ENCODE data around the gene JMJD1C.

DNA sequence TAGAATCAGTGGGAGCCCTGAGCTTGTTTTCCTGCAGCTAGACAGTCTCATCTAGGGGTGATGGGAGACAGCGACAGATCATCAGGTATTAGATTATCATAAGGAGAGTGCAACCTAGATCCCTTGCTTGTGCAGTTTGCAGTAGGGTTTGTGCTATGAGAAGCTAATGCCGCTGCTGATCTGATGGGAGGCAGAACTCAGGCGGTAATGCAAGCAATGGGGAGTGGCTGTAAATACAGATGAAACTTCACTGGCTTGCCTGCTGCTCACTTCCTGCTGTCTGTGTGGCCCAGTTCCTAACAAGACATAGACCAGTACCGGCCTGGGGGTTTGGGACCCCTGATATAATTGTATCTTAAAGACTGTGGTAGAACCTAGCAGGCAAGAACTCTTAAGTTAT is 315.0 kb downstream of the JMJD1C start:
- TF ChIP-seq, protein P1, sequence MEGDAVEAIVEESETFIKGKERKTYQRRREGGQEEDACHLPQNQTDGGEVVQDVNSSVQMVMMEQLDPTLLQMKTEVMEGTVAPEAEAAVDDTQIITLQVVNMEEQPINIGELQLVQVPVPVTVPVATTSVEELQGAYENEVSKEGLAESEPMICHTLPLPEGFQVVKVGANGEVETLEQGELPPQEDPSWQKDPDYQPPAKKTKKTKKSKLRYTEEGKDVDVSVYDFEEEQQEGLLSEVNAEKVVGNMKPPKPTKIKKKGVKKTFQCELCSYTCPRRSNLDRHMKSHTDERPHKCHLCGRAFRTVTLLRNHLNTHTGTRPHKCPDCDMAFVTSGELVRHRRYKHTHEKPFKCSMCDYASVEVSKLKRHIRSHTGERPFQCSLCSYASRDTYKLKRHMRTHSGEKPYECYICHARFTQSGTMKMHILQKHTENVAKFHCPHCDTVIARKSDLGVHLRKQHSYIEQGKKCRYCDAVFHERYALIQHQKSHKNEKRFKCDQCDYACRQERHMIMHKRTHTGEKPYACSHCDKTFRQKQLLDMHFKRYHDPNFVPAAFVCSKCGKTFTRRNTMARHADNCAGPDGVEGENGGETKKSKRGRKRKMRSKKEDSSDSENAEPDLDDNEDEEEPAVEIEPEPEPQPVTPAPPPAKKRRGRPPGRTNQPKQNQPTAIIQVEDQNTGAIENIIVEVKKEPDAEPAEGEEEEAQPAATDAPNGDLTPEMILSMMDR (IDR thresholded peaks at IDR 0.05; ENCODE audit: insufficient read depth, low read length, poor library complexity, severe bottlenecking) = no peak
- no peak for TF ChIP-seq EZH2phosphoT487 (conservative IDR thresholded peaks at IDR 0.05; ENCODE audit: low read length)

Measured in SU-DHL-6 (cell line).